Cardiac muscle cell (in vitro differentiated cells and primary cell): ENCODE data around the gene SUSD1. TPM values are rescaled to one million over a fixed set of nuclear protein-coding genes. Genes with fewer than 3 reads are reported as not detected.

Source experiments
- DNase-seq, 2 donors: peaks; one replicate each; pipeline versions ENCODE4 v3.0.0 to v3.0.0-alpha.2; 2010 to 2017; ENCODE audit warnings: low read depth in 1 of 2, low spot score in 1 of 2
- H3K27ac ChIP-seq: fragments of 200-600 bp; sonication (generic); 2 replicates; pipeline ENCODE4 v1.5.1; 2016
- H3K27me3 ChIP-seq: fragments of 200-600 bp; sonication (generic); 2 replicates; pipeline ENCODE4 v1.6.0; 2016; ENCODE audit warnings: control low read depth
- H3K36me3 ChIP-seq: fragments of 200-600 bp; sonication (generic); 2 replicates; pipeline ENCODE4 v1.5.1; 2016; ENCODE audit warnings: control low read depth
- H3K4me1 ChIP-seq: fragments of 200-600 bp; sonication (generic); 2 replicates; pipeline ENCODE4 v1.8.1; 2017; ENCODE audit warnings: low read depth, mild to moderate bottlenecking, mixed run types
- H3K4me3 ChIP-seq: fragments of 200-600 bp; sonication (generic); 2 replicates; pipeline ENCODE4 v1.5.1; 2016; ENCODE audit warnings: mild to moderate bottlenecking
- H3K9me3 ChIP-seq: fragments of 200-600 bp; sonication (generic); 2 replicates; pipeline ENCODE4 v1.5.1; 2017; ENCODE audit warnings: low read depth, mild to moderate bottlenecking, control low read depth
- CTCF ChIP-seq: IDR thresholded peaks from 2 replicates; pipeline ENCODE4 v1.5.1; 2012; ENCODE audit warnings: low read depth, mild to moderate bottlenecking, low read length
- polyA plus RNA-seq: library from polyadenylated mRNA; unstranded; fragments of >200 nt; fragmentation: Nextera tagmentation; extraction: Ambion mirVana; gene quantifications from 2 replicates; pipeline ENCODE4 v1.2.1, GENCODE V29; 2016
- total RNA-seq: library from RNA; depleted of rRNA; stranded (reverse); fragments of >200 nt; gene quantifications from 2 replicates; pipeline ENCODE4 v1.2.3, GENCODE V29; 2016

SUSD1 gene
- total and polyA plus RNA-seq, 2 experiments from 2014 or later, result 9.7 to 15.2 TPM

GRCh38 chr9:112046181-112046580 is 128.9 kb downstream of the SUSD1 start:
- TF ChIP-seq CTCF, result no peak
- H3K9me3 ChIP-seq, result no peaks in the 10 kb centered on the region
- no peak overlapping the region for H3K27ac ChIP-seq
- no peak for DNase-seq
- no peaks in the 10 kb centered on the region for H3K4me1 ChIP-seq
- no peaks in the 10 kb centered on the region for H3K36me3 ChIP-seq
- no peaks in the 10 kb centered on the region for H3K27me3 ChIP-seq
- H3K4me3 ChIP-seq, result no peak overlapping the region

GRCh38 chr9:112044881-112045280 is 130.2 kb downstream of the SUSD1 start:
- H3K9me3 ChIP-seq, result no peaks in the 10 kb centered on the region
- TF ChIP-seq CTCF, result no peak
- no peaks in the 10 kb centered on the region for H3K27me3 ChIP-seq
- H3K4me1 ChIP-seq, result no peaks in the 10 kb centered on the region
- H3K27ac ChIP-seq, result no peak overlapping the region
- DNase-seq, result no peak
- H3K36me3 ChIP-seq, result no peaks in the 10 kb centered on the region
- H3K4me3 ChIP-seq, result no peak overlapping the region

GRCh38 chr9:112044186-112044585 is 130.9 kb downstream of the SUSD1 start:
- H3K9me3 ChIP-seq, result no peaks in the 10 kb centered on the region
- no peak for DNase-seq
- H3K27ac ChIP-seq, result no peak overlapping the region
- no peaks in the 10 kb centered on the region for H3K27me3 ChIP-seq
- H3K36me3 ChIP-seq, result no peaks in the 10 kb centered on the region
- no peak for TF ChIP-seq CTCF
- no peaks in the 10 kb centered on the region for H3K4me1 ChIP-seq
- no peak overlapping the region for H3K4me3 ChIP-seq

- no peaks in the 10 kb centered on the region for H3K27me3 ChIP-seq
- no peaks in the 10 kb centered on the region for H3K9me3 ChIP-seq
- no peaks in the 10 kb centered on the region for H3K36me3 ChIP-seq
- H3K27ac ChIP-seq, result no peak overlapping the region
- no peak for TF ChIP-seq CTCF
- H3K4me1 ChIP-seq, result no peaks in the 10 kb centered on the region
- no peak for DNase-seq
- H3K4me3 ChIP-seq, result no peak overlapping the region
These were observed 131.7 kb downstream of the SUSD1 start for GRCh38 chr9:112043423-112043822.

- no peak for TF ChIP-seq CTCF
- no peaks in the 10 kb centered on the region for H3K9me3 ChIP-seq
- no peaks in the 10 kb centered on the region for H3K4me1 ChIP-seq
- DNase-seq, result no peak
- H3K36me3 ChIP-seq, result no peaks in the 10 kb centered on the region
- H3K27me3 ChIP-seq, result no peaks in the 10 kb centered on the region
- H3K27ac ChIP-seq, result no peak overlapping the region
- no peak overlapping the region for H3K4me3 ChIP-seq
These were observed 132.3 kb downstream of the SUSD1 start for GRCh38 chr9:112042769-112043168.

GRCh38 chr9:112042244-112042638 is 132.9 kb downstream of the SUSD1 start:
- TF ChIP-seq CTCF, result no peak
- H3K27ac ChIP-seq, result no peak overlapping the region
- no peak for DNase-seq

More at GRCh38 chr9:112042244-112042638, 132.9 kb downstream of the SUSD1 start:
- H3K27me3 ChIP-seq, result no peaks in the 10 kb centered on the region
- H3K4me3 ChIP-seq, result no peak overlapping the region
- no peaks in the 10 kb centered on the region for H3K4me1 ChIP-seq
- no peaks in the 10 kb centered on the region for H3K9me3 ChIP-seq
- H3K36me3 ChIP-seq, result no peaks in the 10 kb centered on the region
